Gastrocnemius medialis (tissue), 4 donors: Measurements from ENCODE around the gene CELF4.

Experiments
- CTCF ChIP-seq, 5 experiments: fragments of 450-650 bp in 3 of 5; fragments of 200-600 bp in 2 of 5; sonication (generic) in 2 of 5; IDR thresholded peaks in 4 of 5; conservative IDR thresholded peaks in 1 of 5; 1 replicate in 4 of 5; 2 replicates in 1 of 5; pipeline ENCODE4 v1.5.1; 2016 to 2019; ENCODE audit warnings: antibody characterized with exemption in 5 of 5, mild to moderate bottlenecking in 3 of 5, moderate library complexity in 3 of 5
- POLR2A ChIP-seq, 2 donors: fragments of 450-650 bp; IDR thresholded peaks; one replicate each; pipeline ENCODE4 v1.6.1; 2017; ENCODE audit warnings: antibody characterized with exemption in 2 of 2, mild to moderate bottlenecking in 2 of 2, moderate library complexity in 2 of 2

GRCh38 chr18:37272226-37272625 is 293.4 kb downstream of the CELF4 start:
- TF ChIP-seq CTCF (IDR thresholded peaks at IDR 0.05 in 4 of 5, conservative IDR thresholded peaks at IDR 0.05 in 1 of 5) (no peak), POLR2A (IDR thresholded peaks at IDR 0.05) (no peak)
